KMS-11 (cell line): Measurements from ENCODE around the gene SLC15A3.

ENCODE experiments used
- H2AFZ ChIP-seq: fragments of 200-600 bp; sonication (generic); 2 replicates; pipeline ENCODE4 v1.6.1; 2016; ENCODE audit warnings: antibody characterized with exemption, mixed run types, low read depth
- H3K27ac ChIP-seq: fragments of 200-600 bp; sonication (generic); 2 replicates; pipeline ENCODE4 v1.6.1; 2016; ENCODE audit warnings: mild to moderate bottlenecking, mixed run types
- H3K27me3 ChIP-seq: fragments of 200-600 bp; sonication (generic); 2 replicates; pipeline ENCODE4 v1.6.1; 2017; ENCODE audit warnings: mild to moderate bottlenecking, low read depth, mixed run types, moderate library complexity; ENCODE audit not compliant: insufficient read depth
- H3K36me3 ChIP-seq: fragments of 200-600 bp; sonication (generic); 2 replicates; pipeline ENCODE4 v1.6.1; 2017; ENCODE audit warnings: mild to moderate bottlenecking, mixed run types; ENCODE audit not compliant: insufficient read depth
- H3K4me1 ChIP-seq: fragments of 200-600 bp; sonication (generic); 2 replicates; pipeline ENCODE4 v1.6.1; 2016; ENCODE audit warnings: mild to moderate bottlenecking, low read depth, mixed run types; ENCODE audit not compliant: poor library complexity, severe bottlenecking
- H3K4me2 ChIP-seq: fragments of 200-600 bp; sonication (generic); 2 replicates; pipeline ENCODE4 v1.7.0; 2016; ENCODE audit warnings: mild to moderate bottlenecking, mixed run types
- H3K4me3 ChIP-seq: fragments of 200-600 bp; sonication (generic); IDR thresholded peaks from 2 replicates; pipeline ENCODE4 v1.6.1; 2017; ENCODE audit warnings: low read depth, low read length, mixed read lengths; ENCODE audit not compliant: insufficient read depth
- H3K79me2 ChIP-seq: fragments of 200-600 bp; sonication (generic); 2 replicates; pipeline ENCODE4 v1.6.1; 2016; ENCODE audit warnings: low read depth, mixed run types; ENCODE audit not compliant: insufficient read depth
- H3K9ac ChIP-seq: fragments of 200-600 bp; sonication (generic); 2 replicates; pipeline ENCODE4 v1.6.1; 2016; ENCODE audit warnings: mild to moderate bottlenecking, mixed run types
- H4K20me1 ChIP-seq: fragments of 200-600 bp; sonication (generic); 2 replicates; pipeline ENCODE4 v1.6.1; 2016; ENCODE audit warnings: mild to moderate bottlenecking, mixed run types; ENCODE audit not compliant: insufficient read depth
- CTCF ChIP-seq: fragments of 200-600 bp; sonication (generic); conservative IDR thresholded peaks from 2 replicates; pipeline ENCODE4 v1.6.1; 2017; ENCODE audit warnings: low read depth, mild to moderate bottlenecking, antibody characterized with exemption, low read length, moderate library complexity, mixed read lengths

The SLC15A3 gene

GRCh38 chr11:60989093-60989650 lies 37.2 kb upstream of the SLC15A3 start:
- no peak for TF ChIP-seq CTCF
- Histone ChIP-seq H3K4me3 (no peak overlapping the region), H3K27ac (no peak overlapping the region), H3K4me2 (no peak overlapping the region), H2AFZ (no peak overlapping the region), H3K27me3 (no peaks in the 10 kb centered on the region), H3K79me2 (no peaks in the 10 kb centered on the region), H3K36me3 (no peaks in the 10 kb centered on the region), H3K9ac (no peak overlapping the region), H3K4me1 (peaks cover 26% of the 10 kb centered on the region), H4K20me1 (no peaks in the 10 kb centered on the region)

GRCh38 chr11:60988658-60989057 lies 36.7 kb upstream of the SLC15A3 start:
- Histone ChIP-seq H3K27ac (no peak overlapping the region), H3K4me2 (no peak overlapping the region), H4K20me1 (no peaks in the 10 kb centered on the region), H3K27me3 (no peaks in the 10 kb centered on the region), H2AFZ (no peak overlapping the region), H3K4me3 (no peak overlapping the region), H3K9ac (no peak overlapping the region), H3K36me3 (no peaks in the 10 kb centered on the region), H3K4me1 (peaks cover 26% of the 10 kb centered on the region), H3K79me2 (no peaks in the 10 kb centered on the region)
- no peak for TF ChIP-seq CTCF

GRCh38 chr11:60987577-60988277 lies 35.8 kb upstream of the SLC15A3 start:
- no peak overlapping the region for H2AFZ ChIP-seq
- H3K27me3 ChIP-seq: no peaks in the 10 kb centered on the region
- H3K4me3 ChIP-seq: no peak overlapping the region
- no peaks in the 10 kb centered on the region for H4K20me1 ChIP-seq
- H3K4me1 ChIP-seq: peaks cover 26% of the 10 kb centered on the region
- peak overlapping the region; percentile 47; the same call in 1 of the 2 replicates for H3K4me2 ChIP-seq
- no peak for TF ChIP-seq CTCF
- H3K27ac ChIP-seq: no peak overlapping the region
- H3K9ac ChIP-seq: no peak overlapping the region
- H3K79me2 ChIP-seq: no peaks in the 10 kb centered on the region
- H3K36me3 ChIP-seq: no peaks in the 10 kb centered on the region

GRCh38 chr11:60985991-60986915 lies 34.3 kb upstream of the SLC15A3 start:
- H3K4me1 ChIP-seq: peaks cover 26% of the 10 kb centered on the region
- no peaks in the 10 kb centered on the region for H4K20me1 ChIP-seq
- no peak for TF ChIP-seq CTCF
- no peaks in the 10 kb centered on the region for H3K27me3 ChIP-seq
- H3K27ac ChIP-seq: peak overlapping the region; percentile 58
- H3K9ac ChIP-seq: peak overlapping the region; percentile 19; the same call in 1 of the 2 replicates
- no peaks in the 10 kb centered on the region for H3K79me2 ChIP-seq
- peak overlapping the region; percentile 33 for H2AFZ ChIP-seq
- H3K4me2 ChIP-seq: peak overlapping the region; percentile 47
- H3K4me3 ChIP-seq: no peak overlapping the region
- no peaks in the 10 kb centered on the region for H3K36me3 ChIP-seq
